ENCODE data around the gene ZDHHC7. TPM values are rescaled to one million over a fixed set of nuclear protein-coding genes. Genes with fewer than 3 reads are reported as not detected.

Gene ZDHHC7
- total RNA-seq, 1 donor from 2014 or later, result 77.9 TPM

DNA sequence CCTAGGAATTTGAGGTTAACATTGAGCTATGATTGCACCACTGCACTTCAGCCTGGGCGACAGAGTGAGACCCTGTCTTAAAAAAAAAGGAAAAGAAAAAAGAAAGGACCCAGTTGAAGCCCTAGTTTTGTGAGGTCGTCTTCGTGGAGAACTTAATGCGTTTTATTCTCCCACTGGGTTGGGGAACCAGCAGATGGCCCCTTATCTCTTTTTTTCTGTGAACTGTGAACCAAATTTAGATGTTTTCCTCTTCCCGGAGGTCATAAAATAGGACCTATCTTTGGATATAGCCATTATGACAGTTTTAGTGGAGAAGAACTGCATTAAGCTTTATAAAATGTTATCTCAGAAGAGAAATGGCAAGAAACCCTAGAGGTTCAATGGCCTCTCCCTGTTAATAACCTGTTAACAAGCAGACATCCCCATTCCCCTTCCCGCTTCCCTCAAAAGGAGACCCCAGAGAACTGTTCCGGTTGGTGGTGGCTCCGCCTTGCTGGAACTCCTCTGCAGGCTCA is 39.8 kb upstream of the ZDHHC7 start:
- intact Hi-C loops (cut with DNase I), result no loop called here
- ATAC-seq (no peak), DNase-seq (no peak)
- no peaks in the 10 kb centered on the region for H3K9me3 ChIP-seq
- TF ChIP-seq, protein P1, sequence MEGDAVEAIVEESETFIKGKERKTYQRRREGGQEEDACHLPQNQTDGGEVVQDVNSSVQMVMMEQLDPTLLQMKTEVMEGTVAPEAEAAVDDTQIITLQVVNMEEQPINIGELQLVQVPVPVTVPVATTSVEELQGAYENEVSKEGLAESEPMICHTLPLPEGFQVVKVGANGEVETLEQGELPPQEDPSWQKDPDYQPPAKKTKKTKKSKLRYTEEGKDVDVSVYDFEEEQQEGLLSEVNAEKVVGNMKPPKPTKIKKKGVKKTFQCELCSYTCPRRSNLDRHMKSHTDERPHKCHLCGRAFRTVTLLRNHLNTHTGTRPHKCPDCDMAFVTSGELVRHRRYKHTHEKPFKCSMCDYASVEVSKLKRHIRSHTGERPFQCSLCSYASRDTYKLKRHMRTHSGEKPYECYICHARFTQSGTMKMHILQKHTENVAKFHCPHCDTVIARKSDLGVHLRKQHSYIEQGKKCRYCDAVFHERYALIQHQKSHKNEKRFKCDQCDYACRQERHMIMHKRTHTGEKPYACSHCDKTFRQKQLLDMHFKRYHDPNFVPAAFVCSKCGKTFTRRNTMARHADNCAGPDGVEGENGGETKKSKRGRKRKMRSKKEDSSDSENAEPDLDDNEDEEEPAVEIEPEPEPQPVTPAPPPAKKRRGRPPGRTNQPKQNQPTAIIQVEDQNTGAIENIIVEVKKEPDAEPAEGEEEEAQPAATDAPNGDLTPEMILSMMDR (IDR thresholded peaks at IDR 0.05), result no peak
- no peaks in the 10 kb centered on the region for H3K36me3 ChIP-seq
- no peak overlapping the region for H3K4me3 ChIP-seq
- H3K27me3 ChIP-seq (ENCODE audit: low read depth), result no peaks in the 10 kb centered on the region
- peaks cover 41% of the 10 kb centered on the region for H3K4me1 ChIP-seq
- H3K27ac ChIP-seq, result no peak overlapping the region

DNA sequence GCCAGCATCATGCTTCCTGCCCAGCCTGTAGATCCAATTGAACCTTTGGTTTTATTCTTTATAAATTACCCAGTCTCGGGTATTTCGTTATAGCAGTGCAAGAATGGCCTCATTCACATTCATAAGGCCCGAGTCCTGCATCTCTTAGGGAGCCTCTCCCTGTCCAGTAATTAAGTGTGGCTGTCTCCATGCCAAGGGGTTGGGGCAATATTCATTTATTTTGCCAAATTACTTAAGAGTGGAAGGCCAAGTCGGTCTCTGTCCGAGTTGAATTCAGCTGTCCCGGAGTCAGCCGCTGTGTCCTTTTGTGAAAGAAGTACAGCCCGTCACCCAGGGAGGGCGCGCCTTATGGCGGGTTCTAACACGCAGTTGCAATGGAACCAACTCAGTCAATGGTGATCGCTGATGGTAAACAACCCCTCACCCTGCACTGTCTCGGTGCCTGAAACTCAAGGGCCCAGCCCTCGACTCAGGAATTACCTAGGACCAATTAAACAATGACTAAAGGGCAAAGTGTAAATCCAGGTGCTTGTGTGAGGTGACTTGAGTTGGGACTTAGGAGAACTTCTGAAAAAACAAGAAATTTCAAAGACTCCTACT is 38.5 kb upstream of the ZDHHC7 start:
- intact Hi-C loops (cut with DNase I), result no loop called here
- TF ChIP-seq, protein P1 (IDR thresholded peaks at IDR 0.05), result no peak
- Histone ChIP-seq H3K4me1 (peaks cover 33% of the 10 kb centered on the region), H3K27ac (no peak overlapping the region), H3K4me3 (no peak overlapping the region), H3K9me3 (no peaks in the 10 kb centered on the region), H3K36me3 (no peaks in the 10 kb centered on the region), H3K27me3 (ENCODE audit: low read depth) (no peaks in the 10 kb centered on the region)
- ATAC-seq (peak in 1 of 2 donors; percentile 13), DNase-seq (no peak)

DNA sequence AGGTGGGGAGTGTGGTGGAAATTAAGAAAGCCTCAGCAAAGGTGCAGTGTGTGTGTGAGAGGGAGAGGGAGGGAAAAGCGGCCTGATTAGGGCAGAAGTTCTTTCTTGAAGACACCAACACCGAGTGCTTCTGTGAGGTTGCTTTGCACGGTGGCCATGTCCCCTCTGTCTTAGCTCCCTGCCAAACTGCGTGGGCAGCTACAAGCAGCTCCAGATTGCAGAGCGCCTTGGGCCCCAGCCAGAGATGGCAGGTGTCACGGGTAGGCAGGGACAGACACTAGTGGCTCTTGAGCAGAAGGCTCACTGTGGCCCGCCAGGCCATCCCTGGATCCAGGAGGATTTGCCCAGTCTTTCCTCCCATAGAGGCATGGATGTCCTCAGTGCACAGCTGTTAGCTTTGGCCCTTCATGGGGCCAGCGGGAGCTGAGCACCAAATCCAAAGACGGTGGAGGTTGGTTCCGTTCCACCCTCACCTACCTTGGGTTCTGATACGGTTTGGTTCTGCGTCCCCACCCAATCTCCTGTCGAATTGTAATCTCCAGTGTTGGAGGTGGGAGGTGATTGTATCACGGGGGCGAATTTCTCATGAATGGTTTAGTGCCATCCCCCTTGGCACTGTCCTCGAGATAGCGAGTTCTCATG is 37.7 kb upstream of the ZDHHC7 start:
- TF ChIP-seq, protein P1 (IDR thresholded peaks at IDR 0.05), result no peak
- Histone ChIP-seq H3K36me3 (no peaks in the 10 kb centered on the region), H3K27me3 (ENCODE audit: low read depth) (no peaks in the 10 kb centered on the region), H3K4me3 (no peak overlapping the region), H3K4me1 (peaks cover 28% of the 10 kb centered on the region), H3K9me3 (no peaks in the 10 kb centered on the region), H3K27ac (no peak overlapping the region)
- ATAC-seq (no peak), DNase-seq (no peak)
- intact Hi-C loops (cut with DNase I), result no loop called here

DNA sequence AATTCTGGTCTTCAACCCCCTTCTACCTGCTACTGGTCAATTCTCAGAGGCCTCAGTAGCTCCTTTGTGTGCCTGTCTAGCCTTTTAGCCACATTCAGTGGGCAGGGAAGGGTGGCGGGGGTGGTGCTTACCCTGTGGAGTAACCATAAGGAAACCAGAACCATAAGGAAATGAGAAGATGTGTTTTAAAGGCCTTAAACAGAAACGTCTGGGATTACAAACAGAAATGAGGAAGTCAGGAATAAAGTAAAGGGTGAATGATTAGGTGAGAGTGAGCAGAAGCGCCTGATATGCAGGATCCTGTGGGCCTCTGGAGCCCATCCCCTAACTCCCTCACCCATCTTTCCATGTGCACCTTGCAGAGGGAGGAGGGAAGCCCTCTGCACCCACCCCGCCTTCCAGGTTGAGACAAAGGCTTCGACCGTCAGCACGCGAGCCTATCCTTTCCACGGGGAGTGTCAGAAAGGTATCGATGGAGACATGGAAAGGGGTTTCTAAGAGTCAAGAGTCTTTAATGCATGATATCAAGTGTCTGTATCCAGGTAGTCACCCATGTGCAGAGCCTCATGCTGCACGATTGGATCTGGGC is 36.6 kb upstream of the ZDHHC7 start:
- H3K9me3 ChIP-seq, result no peaks in the 10 kb centered on the region
- DNase-seq (peak; percentile 80), ATAC-seq (peak; percentile 49 to 57)
- no peaks in the 10 kb centered on the region for H3K27me3 ChIP-seq (ENCODE audit: low read depth)
- TF ChIP-seq, protein P1 (IDR thresholded peaks at IDR 0.05), result no peak
- peaks cover 28% of the 10 kb centered on the region for H3K4me1 ChIP-seq
- no peaks in the 10 kb centered on the region for H3K36me3 ChIP-seq
- H3K27ac ChIP-seq, result peak overlapping the region; percentile 71
- H3K4me3 ChIP-seq, result no peak overlapping the region
- intact Hi-C loops (cut with DNase I), result no loop called here

DNA sequence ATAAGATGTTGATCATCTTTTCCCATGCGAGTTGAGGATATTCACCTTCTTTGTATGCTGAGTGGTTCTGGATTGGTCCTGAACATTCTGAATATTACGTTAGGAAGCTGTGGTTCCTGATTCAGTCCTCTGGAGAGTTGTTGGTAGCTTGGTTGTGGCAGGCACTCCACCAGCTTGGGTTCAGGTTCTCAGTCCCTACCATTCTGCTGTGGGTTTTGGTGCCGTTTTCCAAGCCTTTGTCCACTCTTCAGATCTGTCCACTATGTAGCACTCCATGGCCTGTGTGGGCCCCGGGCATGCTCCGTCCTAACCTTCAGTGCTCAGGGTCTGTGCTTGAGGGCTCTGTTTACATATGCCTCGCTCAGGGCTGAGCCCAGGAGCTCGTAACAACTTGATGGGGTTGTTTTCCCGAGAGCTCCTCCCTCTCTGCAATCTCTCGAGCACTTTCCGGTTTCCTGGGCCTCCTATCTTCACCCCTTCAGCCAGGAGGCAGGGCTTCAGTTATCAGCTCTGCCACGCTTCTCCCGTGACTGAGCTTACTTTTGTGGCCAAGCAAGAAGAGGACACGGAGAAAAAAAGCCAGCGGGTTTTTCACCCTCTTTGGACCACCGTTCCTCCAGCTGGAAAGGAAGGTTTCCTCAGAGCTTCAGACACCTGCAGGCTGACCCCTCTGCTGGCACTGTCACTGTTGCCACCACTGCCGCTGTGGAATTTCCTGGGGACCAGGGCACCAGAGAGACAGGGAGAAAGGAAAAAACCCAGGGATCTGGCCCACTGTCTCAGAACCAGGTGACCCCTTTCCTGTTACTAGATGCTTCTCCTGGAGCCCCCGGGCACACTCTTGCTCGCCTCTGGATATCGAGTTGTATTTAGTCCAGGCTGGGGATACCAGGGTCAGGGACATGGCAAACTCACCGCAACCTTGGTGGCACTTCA is 35.9 kb upstream of the ZDHHC7 start:
- peak; percentile 68 for DNase-seq
- H3K4me1 ChIP-seq, result peaks cover 28% of the 10 kb centered on the region

More for the DNA sequence above, 35.9 kb upstream of the ZDHHC7 start:
- H3K27me3 ChIP-seq (ENCODE audit: low read depth), result no peaks in the 10 kb centered on the region
- peak overlapping the region; percentile 18 for H3K4me3 ChIP-seq
- TF ChIP-seq, protein P1 (IDR thresholded peaks at IDR 0.05), result no peak
- intact Hi-C loops (cut with DNase I), result no loop called here
- no peaks in the 10 kb centered on the region for H3K9me3 ChIP-seq
- no peaks in the 10 kb centered on the region for H3K36me3 ChIP-seq
- ATAC-seq, result peak; percentile 83 to 90
- peak overlapping the region; percentile 71 for H3K27ac ChIP-seq

All from lower lobe of right lung (tissue), 2 donors.